HG03095 (cell line): Measurements from ENCODE around the gene PATJ.

Experiments used
- ATAC-seq: cut with Tn5 transposase; IDR thresholded peaks from one replicate; pipeline ENCODE4 v1.9.1; 2021; ENCODE audit warnings: moderate library complexity; ENCODE audit not compliant: unreplicated experiment

The PATJ gene

DNA sequence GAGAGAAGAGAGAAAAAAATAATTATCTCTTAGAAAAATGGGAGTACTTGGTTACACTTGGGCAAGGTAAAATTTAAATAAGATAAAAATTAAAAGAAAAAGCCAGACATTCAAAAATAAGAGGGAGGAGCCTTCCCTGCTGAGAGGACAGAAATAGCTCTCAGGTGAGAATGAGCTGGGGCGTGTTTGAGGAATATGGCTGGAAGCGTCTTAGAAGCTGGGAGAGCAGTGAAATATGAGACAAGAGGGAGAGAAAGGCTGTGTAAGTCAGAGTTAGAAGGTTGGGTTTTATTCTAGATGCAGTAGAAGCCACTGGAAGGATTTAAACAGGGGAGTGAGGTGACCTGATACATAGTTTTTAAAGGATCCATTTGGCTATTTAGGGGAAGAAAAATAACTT is 298.2 kb downstream of the PATJ start:
- ATAC-seq = no peak

DNA sequence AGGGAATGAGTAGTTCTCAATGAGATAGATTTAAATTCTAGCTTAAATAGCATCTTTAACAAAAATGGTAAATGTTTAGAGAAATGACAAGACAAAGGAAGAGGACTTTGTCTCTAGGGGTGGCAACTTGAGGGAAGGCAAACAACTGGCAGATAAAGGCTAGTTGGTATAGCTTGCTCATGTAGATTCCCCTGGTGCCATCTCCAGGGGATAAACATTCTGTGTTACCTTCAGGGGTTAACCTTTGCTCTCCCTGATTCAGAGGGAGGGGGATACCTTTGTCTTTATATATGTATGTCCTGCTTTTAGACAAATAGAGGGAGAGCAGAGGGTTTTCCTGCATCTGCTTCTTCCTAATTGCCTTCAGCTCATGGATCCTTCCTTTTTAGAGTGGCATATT is 298.7 kb downstream of the PATJ start:
- ATAC-seq = no peak

DNA sequence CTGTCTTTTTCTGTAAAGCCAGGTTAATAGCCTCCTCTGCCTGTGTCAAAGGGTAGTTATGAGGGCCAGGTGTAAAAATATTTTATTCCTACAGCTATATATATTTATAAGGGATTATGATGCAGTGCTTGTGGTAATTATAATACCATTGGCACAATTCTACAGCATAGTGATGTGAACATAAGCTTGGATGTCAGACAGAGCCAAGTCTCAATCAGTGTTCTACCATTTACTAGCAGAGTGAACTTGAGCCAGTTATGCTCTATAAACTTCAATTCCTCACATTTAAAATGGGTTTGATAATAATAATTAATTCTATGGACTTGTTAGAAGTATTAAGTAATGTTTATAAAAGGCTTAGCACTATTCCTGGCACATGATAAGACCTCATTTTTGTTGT is 300.9 kb downstream of the PATJ start:
- no peak for ATAC-seq

DNA sequence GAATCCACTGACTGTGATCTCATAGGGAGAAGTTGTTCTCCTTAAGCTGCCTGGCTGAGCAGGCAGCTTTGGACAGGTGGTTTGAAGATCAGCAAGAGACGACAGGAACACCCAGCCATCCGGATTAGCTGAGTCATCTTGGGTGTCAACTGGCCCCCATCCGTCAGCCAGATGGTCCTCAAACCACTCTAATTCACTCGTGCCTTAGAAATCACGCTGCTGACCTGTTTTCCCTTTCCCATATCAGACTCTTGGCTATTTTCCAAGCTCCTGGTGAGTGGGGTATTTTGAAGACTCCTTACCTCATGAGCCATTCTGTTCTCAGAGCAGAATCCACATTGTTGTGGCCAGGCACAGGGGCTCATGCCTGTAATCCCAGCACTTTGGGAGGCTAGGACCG is 303.3 kb downstream of the PATJ start:
- ATAC-seq = no peak

DNA sequence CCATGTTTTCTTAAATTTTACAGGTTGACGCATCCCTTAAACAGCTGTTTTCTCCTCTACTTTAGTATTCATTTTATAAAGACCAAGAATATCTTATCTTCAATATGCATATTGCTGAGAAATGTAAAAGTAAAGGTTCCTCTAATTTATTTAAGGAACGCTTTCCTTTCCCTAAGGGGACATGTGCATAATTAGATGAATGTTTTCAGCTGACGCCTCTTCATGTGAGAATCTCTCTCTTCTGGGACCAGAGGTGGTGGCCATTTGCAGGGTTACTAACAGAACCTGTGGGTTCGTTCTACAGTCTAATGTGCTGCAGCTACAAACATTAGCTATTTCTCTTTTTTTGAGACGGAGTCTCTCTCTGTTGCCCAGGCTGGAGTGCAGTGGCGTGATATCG is 304.6 kb downstream of the PATJ start:
- ATAC-seq = no peak

DNA sequence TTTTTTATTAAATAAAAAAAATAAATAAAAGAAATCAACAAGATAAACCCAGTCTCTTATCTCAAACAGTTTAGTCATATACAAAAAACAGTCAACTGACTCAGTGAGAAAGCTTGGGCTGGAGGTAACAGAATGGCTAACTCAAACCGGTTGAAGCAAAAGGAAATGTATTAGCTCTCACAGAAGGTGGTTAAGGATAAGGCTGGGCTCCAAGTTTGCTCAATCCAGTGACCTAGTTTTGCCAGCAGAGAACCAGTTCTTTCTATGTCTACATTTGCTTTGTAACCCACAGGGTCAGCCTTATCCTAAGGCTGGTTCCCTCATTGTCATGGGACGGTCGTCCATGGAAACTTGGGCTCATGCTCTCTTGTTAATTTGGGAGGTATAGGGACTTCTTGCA is 307.9 kb downstream of the PATJ start:
- no peak for ATAC-seq

DNA sequence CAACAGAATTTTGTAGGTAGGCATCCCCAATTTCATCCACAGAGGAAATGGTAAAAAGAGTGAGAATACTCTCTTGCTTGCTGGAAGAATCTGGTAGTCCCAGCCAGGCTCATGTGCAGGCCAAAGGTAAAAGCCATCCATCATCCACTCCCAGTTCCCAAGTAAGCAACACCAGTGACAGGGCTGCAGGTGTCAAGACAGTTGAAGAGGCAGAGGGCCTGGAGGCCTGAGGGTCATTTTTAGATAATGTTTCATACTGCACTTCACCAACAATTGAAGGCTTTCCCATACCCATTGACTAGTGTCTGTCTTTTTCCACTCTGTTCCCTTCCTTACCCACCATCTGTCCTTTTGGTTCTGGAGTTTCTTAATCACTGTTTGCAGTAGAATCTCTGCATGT is 310.7 kb downstream of the PATJ start:
- no peak for ATAC-seq

DNA sequence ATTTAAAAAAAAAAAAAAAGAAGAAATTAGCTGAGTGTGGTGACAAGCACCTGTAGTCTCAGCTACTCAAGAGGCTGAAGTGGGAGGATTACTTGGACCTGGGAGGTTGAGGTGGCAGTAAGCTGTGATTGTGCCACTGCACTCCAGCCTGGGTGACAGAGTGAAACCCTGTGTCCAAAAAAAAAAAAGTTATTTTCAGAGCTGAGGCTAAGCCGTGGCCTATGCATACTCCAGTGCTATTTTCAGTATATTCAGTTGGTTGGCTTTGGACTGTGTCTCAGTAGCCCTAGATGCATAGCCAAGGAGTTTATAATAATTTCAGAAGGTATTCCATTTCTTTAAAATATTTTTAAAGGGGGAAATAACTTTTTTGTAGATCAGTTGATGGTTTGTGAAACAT is 311.9 kb downstream of the PATJ start:
- no peak for ATAC-seq

DNA sequence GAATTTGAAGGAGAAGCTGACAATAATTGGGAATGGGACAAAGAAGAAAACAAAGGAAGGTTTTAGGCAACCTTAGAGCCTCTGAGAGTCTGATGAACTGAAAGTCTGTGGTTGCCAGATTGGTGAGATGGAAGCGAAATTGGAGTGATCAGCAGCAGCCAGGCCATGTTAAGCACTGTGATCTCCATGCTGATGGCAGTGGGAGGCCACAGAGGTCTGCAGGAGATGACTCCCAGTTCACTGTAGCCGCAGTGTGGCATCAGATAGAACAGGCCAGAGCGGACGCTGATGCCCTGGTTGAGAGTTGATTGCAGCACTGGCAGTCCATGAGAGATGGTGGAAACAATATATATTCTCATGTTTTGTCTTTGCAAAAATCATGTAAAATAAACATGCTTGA is 314.9 kb downstream of the PATJ start:
- ATAC-seq = no peak

DNA sequence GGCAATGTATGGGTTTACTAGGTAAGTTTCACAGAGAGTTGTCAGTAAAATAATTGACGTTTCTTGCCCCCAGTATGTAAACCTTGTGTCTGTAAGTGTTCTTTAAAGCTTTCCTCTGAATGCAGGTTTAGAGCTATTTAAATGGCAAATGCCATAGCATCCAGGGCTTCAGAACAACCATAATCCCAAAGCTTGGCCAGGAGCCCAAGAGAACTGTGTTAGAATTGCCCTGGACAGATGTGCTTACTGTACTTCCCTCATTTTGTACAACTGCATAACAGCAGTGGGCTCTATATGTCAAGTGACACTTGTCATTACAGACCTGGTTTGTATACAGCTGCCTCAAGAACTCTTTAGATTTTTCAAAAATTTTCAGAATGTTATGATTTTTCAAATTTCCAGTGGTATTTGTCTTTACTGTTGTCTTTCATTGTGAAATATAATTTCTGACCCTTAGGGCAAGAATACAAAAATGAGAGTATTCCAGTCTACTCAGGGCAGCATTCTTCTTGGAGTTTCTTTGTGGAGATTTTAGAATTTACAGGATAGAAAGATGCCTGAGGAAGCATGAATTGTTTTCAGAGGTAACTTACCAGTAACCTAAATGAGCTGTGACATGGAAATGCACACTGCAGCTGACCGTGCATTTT is 315.5 kb downstream of the PATJ start:
- no peak for ATAC-seq

DNA sequence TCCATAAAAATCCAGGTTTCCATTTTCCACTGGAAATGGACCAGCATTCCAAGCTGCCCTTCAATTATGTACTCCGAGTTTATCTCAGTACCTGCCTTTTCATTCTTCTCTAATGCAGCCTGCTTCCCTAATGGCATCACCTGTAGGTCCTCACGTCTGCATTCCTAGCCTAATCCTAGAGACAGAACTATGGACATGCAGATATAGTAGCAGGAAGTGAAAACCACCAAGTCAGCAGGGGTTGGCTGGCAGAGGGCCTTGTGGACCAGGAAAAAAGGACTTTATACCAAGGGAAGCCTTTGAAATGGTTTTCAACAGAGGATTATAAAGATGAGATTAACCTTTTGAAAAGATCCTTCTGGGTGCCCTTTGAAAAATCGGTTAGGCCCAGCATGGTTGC is 316.7 kb downstream of the PATJ start:
- ATAC-seq = no peak

DNA sequence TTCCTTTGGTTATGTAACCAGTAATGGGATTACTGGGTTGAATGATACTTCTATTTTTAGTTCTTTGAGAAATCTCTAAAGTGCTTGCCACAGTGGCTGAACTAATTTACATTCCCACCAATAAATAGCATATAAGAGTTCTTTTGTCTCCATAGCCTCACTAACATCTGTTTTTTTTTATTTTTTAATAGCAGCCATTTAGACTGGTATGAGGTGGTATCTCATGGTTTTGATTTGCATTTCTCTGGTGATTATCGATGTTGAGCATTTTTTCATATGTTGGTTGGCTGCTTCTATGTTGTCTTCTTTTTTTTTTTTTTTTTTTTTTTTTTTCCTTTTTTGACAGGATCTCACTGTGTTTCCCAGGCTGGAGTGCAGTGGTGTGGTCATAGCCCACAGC is 319.8 kb downstream of the PATJ start:
- no peak for ATAC-seq

DNA sequence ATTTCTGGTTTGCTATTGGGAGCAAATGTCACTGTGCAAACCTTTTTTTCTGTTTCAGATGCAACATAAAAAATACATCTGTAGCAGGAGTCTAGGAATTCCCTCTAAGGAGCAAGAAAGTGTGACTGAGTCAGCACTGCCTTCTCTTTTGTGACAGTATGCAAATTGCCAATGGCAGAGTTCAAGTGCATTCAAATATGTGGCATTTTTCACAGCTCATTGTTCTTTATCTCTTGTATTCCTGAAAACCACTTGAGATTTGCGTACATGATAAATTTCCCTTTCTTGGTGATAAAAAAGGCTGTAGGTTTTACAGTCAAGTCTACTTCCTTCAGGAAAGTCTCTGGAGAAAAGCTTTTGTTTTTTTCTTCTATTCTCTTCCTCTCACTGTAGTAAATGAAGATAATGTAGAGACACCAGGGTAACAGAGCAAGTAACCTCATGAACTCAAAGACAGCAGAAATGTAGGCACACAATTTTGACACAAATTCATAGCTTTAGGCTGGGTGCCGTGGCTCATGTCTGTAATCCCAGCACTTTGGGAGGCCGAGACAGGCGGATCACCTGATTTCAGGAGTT is 322.6 kb downstream of the PATJ start:
- no peak for ATAC-seq

DNA sequence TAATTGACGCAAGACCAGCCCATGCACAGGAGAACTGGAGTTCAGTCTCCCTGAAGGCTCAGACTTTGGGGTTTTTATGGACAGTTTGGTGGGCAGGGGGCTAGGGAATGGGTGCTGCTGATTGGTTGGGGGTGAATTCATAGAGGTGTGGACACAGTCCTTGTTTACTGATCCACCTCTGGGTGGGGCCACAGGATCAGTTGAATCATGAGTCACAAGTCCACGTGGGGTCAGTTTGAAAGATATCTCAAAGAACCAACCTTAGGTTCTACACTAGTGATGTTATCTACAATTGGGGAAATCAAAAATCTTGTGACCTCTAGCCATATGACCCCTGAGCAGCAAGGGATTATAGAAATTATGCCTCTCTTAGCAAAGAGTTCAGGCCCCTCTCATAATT is 324.4 kb downstream of the PATJ start:
- no peak for ATAC-seq

DNA sequence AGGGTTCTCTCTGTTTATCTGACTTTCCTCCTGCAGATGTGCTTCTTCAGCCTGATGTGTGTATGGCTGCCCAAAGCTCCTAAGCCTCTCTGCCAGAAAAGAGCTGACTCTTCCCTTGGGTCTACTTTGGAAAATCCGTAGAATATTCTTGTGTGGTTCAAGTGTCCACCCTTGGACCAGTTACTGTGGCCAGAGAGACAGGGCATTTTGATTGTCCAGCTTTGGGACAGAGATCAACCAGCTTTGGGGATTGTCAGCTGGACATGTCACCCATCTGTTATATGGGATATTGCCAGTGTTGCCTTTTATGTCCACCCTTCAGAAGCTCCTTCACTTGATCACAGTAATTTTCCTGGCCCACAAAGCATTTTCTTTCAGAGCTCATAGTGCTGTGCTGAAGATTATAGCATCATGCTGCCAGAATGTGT is 326.1 kb downstream of the PATJ start:
- no peak for ATAC-seq

DNA sequence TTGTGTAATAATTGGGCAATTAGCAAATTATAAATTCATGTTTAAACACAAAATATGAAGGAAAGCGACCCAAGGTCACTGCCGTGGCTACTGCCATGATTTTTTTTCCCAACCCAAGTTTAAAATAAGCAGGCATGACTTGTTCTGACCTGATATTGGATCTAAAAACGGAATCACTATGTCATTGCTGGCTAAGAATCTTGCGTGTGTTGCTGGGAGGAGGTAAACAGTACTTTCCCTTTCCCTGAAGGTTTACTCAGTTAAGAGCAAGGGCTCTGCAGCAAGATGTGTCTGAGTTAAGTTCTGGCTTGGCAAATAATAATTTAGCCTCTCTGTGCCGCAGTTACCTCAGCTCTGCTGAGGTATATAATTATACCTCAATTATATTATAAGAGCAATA is 326.7 kb downstream of the PATJ start:
- ATAC-seq = no peak

DNA sequence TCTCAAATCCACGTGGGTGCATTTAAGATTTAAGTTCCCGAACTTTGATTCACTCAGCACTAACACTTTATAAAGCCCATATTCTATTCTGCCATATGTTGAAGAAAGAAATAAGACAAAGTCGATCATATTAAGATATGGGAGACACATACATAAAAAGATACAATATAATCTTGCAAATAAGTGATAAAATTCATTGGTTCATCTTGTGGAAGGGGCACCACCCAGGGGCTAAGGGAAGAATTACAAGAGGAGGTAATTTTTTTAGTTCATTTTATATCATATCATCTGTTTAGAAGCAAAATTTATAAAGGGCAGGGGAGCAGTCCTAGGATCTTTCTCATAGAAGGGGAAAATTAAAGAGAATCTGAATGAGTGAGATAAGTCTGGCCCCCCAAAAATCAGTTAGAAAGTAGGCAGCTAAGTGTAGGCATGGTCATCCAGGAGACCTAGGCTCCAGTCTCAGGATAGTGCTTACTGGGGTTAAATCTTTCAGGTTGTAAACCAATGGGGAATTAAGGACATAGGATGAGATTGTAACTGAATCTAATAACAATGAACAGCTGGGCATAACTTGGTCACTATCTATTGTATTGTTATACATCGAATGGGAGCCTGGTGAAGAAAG is 328.2 kb downstream of the PATJ start:
- no peak for ATAC-seq

DNA sequence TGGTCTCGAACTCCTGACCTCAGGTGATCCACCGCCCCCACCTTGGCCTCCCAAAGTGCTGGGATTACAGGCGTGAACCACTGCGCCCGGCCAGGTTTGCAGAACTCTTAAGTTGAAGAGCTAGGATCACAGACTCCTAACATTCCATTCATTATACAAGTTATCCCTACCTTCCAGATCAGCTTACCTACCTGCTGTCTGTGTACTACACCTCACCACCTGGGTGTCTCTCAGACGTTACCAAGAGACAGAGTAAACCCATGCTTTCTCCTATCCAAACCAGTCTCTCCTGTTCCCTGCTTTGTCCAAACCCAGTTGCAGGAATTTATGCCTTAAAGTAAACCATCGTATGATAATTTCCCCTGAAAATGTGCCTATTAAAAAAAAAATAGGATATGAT is 329.4 kb downstream of the PATJ start:
- no peak for ATAC-seq

DNA sequence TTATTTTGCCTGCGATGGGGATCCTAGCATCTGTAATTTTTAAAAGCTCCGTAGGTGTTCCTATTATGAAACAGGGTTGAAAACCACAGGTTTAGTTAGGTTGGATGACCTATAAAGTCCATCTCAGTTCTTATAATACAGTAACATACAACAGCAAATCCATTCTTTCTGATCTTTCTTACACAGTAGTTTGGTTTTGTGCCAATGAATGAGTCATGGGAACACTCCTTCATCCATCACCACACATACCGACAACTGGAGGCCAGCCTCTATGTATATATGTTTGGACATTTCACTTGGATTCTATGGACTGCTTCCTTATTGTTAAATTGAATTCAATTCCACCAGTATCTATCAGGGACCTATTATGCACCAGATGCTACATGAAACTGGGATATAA is 334.0 kb downstream of the PATJ start:
- no peak for ATAC-seq

DNA sequence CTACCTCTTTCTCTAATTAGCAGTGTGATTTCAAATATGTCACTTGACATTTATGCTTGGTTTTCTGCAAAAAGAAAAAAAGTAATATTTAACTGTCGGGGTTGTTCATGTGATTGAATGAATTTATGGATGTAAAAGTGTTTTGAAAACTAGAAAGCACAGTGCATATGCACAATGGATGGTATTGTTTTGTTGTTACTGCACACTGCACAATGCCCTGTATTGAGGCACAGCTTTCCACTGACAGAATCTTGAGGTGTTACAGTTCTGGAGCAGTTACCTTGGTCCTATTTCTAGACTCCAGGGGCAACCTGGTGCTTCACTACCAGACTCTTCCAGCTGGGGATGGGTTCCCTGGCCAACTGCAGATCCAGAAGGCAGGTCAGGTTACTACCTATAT is 335.5 kb downstream of the PATJ start:
- ATAC-seq = no peak

DNA sequence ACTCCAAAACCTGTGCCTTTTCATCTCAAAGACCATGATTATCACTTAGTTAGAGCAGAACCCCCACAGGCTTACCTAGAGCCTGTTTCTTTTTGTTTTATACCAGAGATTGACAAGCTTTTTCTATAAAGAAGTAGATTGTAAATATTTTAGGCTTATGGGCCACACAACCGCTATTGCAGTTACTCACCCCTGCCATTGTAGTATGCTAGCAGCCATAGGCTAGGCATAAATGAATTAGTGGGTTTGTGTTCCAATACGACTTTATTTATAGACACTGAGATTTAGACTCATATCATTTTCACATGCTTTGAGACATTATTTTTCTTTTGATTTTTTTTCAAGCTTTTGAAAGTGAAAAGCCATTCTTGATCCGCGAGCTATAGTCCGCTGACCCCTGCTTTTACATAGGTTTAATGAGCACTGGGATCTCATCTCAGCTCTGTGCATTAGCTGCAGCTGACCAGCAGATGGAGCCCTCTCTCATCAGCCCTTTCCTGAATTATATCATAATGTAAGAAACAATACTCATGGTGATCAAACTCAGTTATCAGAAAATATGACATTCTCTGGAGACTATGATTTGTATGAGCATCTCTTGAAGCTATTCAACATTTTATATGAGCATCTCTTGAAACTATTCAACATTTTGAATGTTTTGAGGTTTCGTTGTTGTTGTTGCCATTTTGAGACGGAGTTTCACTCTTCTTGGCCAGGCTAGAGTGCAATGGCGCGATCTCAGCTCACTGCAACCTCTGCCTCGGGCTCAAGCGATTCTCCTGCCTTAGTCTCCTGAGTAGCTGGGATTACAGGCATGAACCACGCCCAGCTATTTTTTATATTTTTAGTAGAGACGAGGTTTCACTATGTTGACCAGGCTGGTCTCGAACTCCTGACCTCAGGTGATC is 340.4 kb downstream of the PATJ start:
- no peak for ATAC-seq
